Transverse colon (tissue), 4 donors: Measurements from ENCODE around the gene NOPCHAP1. TPM values are rescaled to one million over a fixed set of nuclear protein-coding genes. Genes with fewer than 3 reads are reported as not detected.

Source experiments
- DNase-seq: peaks from one replicate; pipeline ENCODE4 v3.0.0-alpha.2; 2019
- H3K27ac ChIP-seq, 4 donors: fragments of 200-600 bp; sonication (generic); 2 replicates each; pipeline ENCODE4 v1.5.1; 2016 to 2018; ENCODE audit warnings: inconsistent platforms in 4 of 4
- H3K27me3 ChIP-seq: fragments of 200-600 bp; sonication (generic); 2 replicates; pipeline ENCODE4 v1.5.1; 2017; ENCODE audit warnings: inconsistent platforms
- H3K36me3 ChIP-seq, 4 donors: fragments of 200-600 bp; sonication (generic); 2 replicates each; pipeline ENCODE4 v1.5.1; 2017 to 2019; ENCODE audit warnings: inconsistent platforms in 4 of 4
- H3K4me1 ChIP-seq, 4 donors: fragments of 200-600 bp; sonication (generic); 2 replicates each; pipeline ENCODE4 v1.5.1; 2017 to 2020; ENCODE audit warnings: inconsistent platforms in 4 of 4
- H3K4me3 ChIP-seq, 4 donors: fragments of 200-600 bp; sonication (generic); 1 replicate in 1 of 4; 2 replicates in 3 of 4; pipeline versions ENCODE4 v1.5.1 to v1.6.1; 2017 to 2019; ENCODE audit warnings: inconsistent platforms in 4 of 4
- H3K9me3 ChIP-seq, 2 donors: fragments of 200-600 bp; sonication (generic); 2 replicates each; pipeline ENCODE4 v1.5.1; 2017 to 2019; ENCODE audit warnings: inconsistent platforms in 2 of 2
- CTCF ChIP-seq, 5 experiments: fragments of 200-600 bp in 3 of 5; fragments of 450-650 bp in 2 of 5; sonication (generic) in 3 of 5; IDR thresholded peaks; 1 replicate in 2 of 5; 2 replicates in 3 of 5; pipeline ENCODE4 v1.5.1; 2016 to 2017; ENCODE audit warnings: antibody characterized with exemption in 5 of 5, inconsistent platforms in 3 of 5, mild to moderate bottlenecking in 2 of 5, moderate library complexity in 1 of 5
- EP300 ChIP-seq: sonication (generic); formaldehyde crosslinking; IDR thresholded peaks from one replicate; pipeline ENCODE4 v1.6.1; 2017; ENCODE audit warnings: antibody characterized with exemption, low read depth
- POLR2A ChIP-seq: fragments of 450-650 bp; IDR thresholded peaks from one replicate; pipeline ENCODE4 v1.6.1; 2016; ENCODE audit warnings: antibody characterized with exemption, mild to moderate bottlenecking, moderate library complexity
- POLR2AphosphoS5 ChIP-seq, 3 donors: sonication (generic); formaldehyde crosslinking; IDR thresholded peaks; one replicate each; pipeline ENCODE4 v1.6.1; 2016; ENCODE audit warnings: antibody characterized with exemption in 3 of 3
- WGBS, 2 donors: methylation state at CpG; one replicate each; pipeline ENCODE4 v1.1.5; 2018; ENCODE audit warnings: low coverage in 1 of 2; 5-methylcytosine and 5-hydroxymethylcytosine counted together
- in situ Hi-C, 4 donors: fragments of 200-750 bp; cut with MboI; loops; one replicate each; pipeline versions ENCODE4 v1.15.0 to v1.15.1; 2017; ENCODE audit warnings: low sequenced_read_pairs in 3 of 4, low pct_ligation_motif_present in 1 of 4, low pct_unique_long_range_greater_than_20kb in 1 of 4
- intact Hi-C: fragments of 100-400 bp; cut with DNase I; formaldehyde crosslinking; loops from one replicate; pipeline ENCODE4 v1.15.1; 2023; ENCODE audit warnings: low total_unique reads
- total RNA-seq, 4 donors: library from RNA; depleted of rRNA; stranded (reverse); fragments of >200 nt; gene quantifications; one replicate each; pipeline ENCODE4 v1.1.0, GENCODE V29; 2016

NOPCHAP1 gene
- total RNA-seq, 4 donors from 2014 or later, result 0.37 to 5.7 (median 2.2) TPM

GRCh38 chr12:105018776-105019175 is 32.7 kb downstream of the NOPCHAP1 start:
- H3K27ac ChIP-seq, result no peak overlapping the region
- WGBS, 2 donors, result 75 to 100% methylated on average over 1 to 9 of the region's 9 CpGs
- no peak overlapping the region for H3K4me3 ChIP-seq
- TF ChIP-seq CTCF (IDR thresholded peaks at IDR 0.05), result no peak
- TF ChIP-seq POLR2AphosphoS5 (IDR thresholded peaks at IDR 0.05), result no peak
- no peak for TF ChIP-seq POLR2A
- no peak for TF ChIP-seq EP300
- intact Hi-C loops (no loop called here), in situ Hi-C loops (no loop called here)
- DNase-seq, result no peak
- no peaks in the 10 kb centered on the region for H3K9me3 ChIP-seq
- H3K36me3 ChIP-seq, result no peaks in the 10 kb centered on the region
- no peaks in the 10 kb centered on the region for H3K27me3 ChIP-seq
- H3K4me1 ChIP-seq, result no peaks in the 10 kb centered on the region

- TF ChIP-seq POLR2AphosphoS5 (IDR thresholded peaks at IDR 0.05), result no peak
- TF ChIP-seq CTCF (IDR thresholded peaks at IDR 0.05), result no peak
- DNase-seq, result no peak
- 55 to 65% methylated on average over 3 of the region's 3 CpGs for WGBS, 2 donors
Measured at GRCh38 chr12:105020241-105020962, 34.3 kb downstream of the NOPCHAP1 start.

GRCh38 chr12:105024928-105025327 is 38.8 kb downstream of the NOPCHAP1 start:
- no peak for DNase-seq
- no peaks in the 10 kb centered on the region for H3K36me3 ChIP-seq
- H3K27me3 ChIP-seq, result no peaks in the 10 kb centered on the region
- in situ Hi-C loops (no loop called here), intact Hi-C loops (no loop called here)
- peak overlapping the region in 3 of 4 donors; percentile 31 to 68 (median 61) for H3K27ac ChIP-seq
- TF ChIP-seq EP300, result no peak
- TF ChIP-seq POLR2A, result no peak
- no peak for TF ChIP-seq CTCF (IDR thresholded peaks at IDR 0.05)
- no peak for TF ChIP-seq POLR2AphosphoS5 (IDR thresholded peaks at IDR 0.05)
- H3K4me3 ChIP-seq, result no peak overlapping the region
- 60 to 100% methylated on average over 1 to 2 of the region's 2 CpGs for WGBS, 2 donors
- H3K4me1 ChIP-seq, result peaks cover 7 to 20% (median 13%) of the 10 kb centered on the region in 4 donors
- H3K9me3 ChIP-seq, result no peaks in the 10 kb centered on the region

More at GRCh38 chr12:105020241-105020962, 34.3 kb downstream of the NOPCHAP1 start:
- in situ Hi-C loops (no loop called here), intact Hi-C loops (no loop called here)
- Histone ChIP-seq H3K4me3 (no peak overlapping the region), H3K27ac (no peak overlapping the region), H3K36me3 (no peaks in the 10 kb centered on the region), H3K4me1 (peaks cover 0 to 10% (median 5%) of the 10 kb centered on the region in 4 donors), H3K9me3 (no peaks in the 10 kb centered on the region), H3K27me3 (no peaks in the 10 kb centered on the region)

GRCh38 chr12:105025890-105026289 is 39.8 kb downstream of the NOPCHAP1 start:
- Histone ChIP-seq H3K36me3 (no peaks in the 10 kb centered on the region), H3K27me3 (no peaks in the 10 kb centered on the region), H3K27ac (peak overlapping the region; percentile 21 to 68 (median 46)), H3K4me1 (peaks cover 7 to 20% (median 13%) of the 10 kb centered on the region in 4 donors), H3K4me3 (no peak overlapping the region), H3K9me3 (no peaks in the 10 kb centered on the region)
- TF ChIP-seq CTCF (IDR thresholded peaks at IDR 0.05), result no peak
- TF ChIP-seq POLR2A, result no peak
- TF ChIP-seq POLR2AphosphoS5 (IDR thresholded peaks at IDR 0.05), result peak; percentile 22 to 29 (median 26)
- TF ChIP-seq EP300, result no peak
- WGBS, 2 donors, result 26 to 27% methylated on average over 4 to 5 of the region's 5 CpGs
- peak; percentile 24 for DNase-seq
- intact Hi-C loops (no loop called here), in situ Hi-C loops (no loop called here)
